GM21717 (cell line): ENCODE results near the gene VILL.
A peak's percentile ranks its signal among the peaks of the same experiment; 100 is the strongest.
"Not testable (repeated sequence)": the region's sequence is repeated elsewhere in the genome, so short reads cannot be mapped to it uniquely, and the experiment has no call there.

Experiments
- ATAC-seq: cut with Tn5 transposase; IDR thresholded peaks from one replicate; pipeline ENCODE4 v1.9.1; 2021; ENCODE audit warnings: mild to moderate bottlenecking, moderate library complexity; ENCODE audit not compliant: unreplicated experiment

VILL gene

GRCh38 chr3:37985637-37986320 lies 4.8 kb upstream of the VILL start:
- no peak for ATAC-seq

GRCh38 chr3:37986479-37987314 lies 3.9 kb upstream of the VILL start:
- ATAC-seq = no peak

- no peak for ATAC-seq
These were observed 3.3 kb upstream of the VILL start for GRCh38 chr3:37987315-37987697.

GRCh38 chr3:37987751-37988179 lies 2.8 kb upstream of the VILL start:
- no peak for ATAC-seq

- not testable (repeated sequence) for ATAC-seq
These were observed 2.2 kb upstream of the VILL start for GRCh38 chr3:37988376-37988775.

- ATAC-seq = no peak
These were observed 1.6 kb upstream of the VILL start for GRCh38 chr3:37988931-37989525.

GRCh38 chr3:37989821-37990480 lies 635 bp upstream of the VILL start:
- ATAC-seq = no peak

GRCh38 chr3:37991109-37991508 lies 523 bp downstream of the VILL start:
- ATAC-seq = no peak

GRCh38 chr3:37991823-37992222 lies 1.2 kb downstream of the VILL start:
- ATAC-seq = no peak

- no peak for ATAC-seq
These were observed 1.9 kb downstream of the VILL start for GRCh38 chr3:37992271-37993066.

- ATAC-seq = no peak
These were observed 2.5 kb downstream of the VILL start for GRCh38 chr3:37993067-37993455.

GRCh38 chr3:37993460-37993819 lies 2.9 kb downstream of the VILL start:
- ATAC-seq = no peak

- peak; percentile 68 for ATAC-seq
These were observed 3.4 kb downstream of the VILL start for GRCh38 chr3:37993820-37994638.

- no peak for ATAC-seq
These were observed 4.0 kb downstream of the VILL start for GRCh38 chr3:37994639-37994972.

- ATAC-seq = no peak
These were observed 5.4 kb downstream of the VILL start for GRCh38 chr3:37995652-37996641.

GRCh38 chr3:37996785-37997301 lies 6.3 kb downstream of the VILL start:
- ATAC-seq = peak; percentile 48

- ATAC-seq = no peak
These were observed 6.8 kb downstream of the VILL start for GRCh38 chr3:37997342-37997741.

- ATAC-seq = no peak
These were observed 7.3 kb downstream of the VILL start for GRCh38 chr3:37997791-37998370.
